GM19240 (cell line): ENCODE results near the gene CACNA1C.
"Not testable (repeated sequence)": the region's sequence is repeated elsewhere in the genome, so short reads cannot be mapped to it uniquely, and the experiment has no call there.

Experiments
- DNase-seq: peaks from one replicate; pipeline ENCODE4 v3.0.0; 2011; ENCODE audit warnings: low spot score; ENCODE audit not compliant: insufficient read length

CACNA1C gene

GRCh38 chr12:2251526-2252209 lies 198.9 kb downstream of the CACNA1C start:
- DNase-seq: no peak

GRCh38 chr12:2255311-2255710 lies 202.5 kb downstream of the CACNA1C start:
- no peak for DNase-seq

- not testable (repeated sequence) for DNase-seq
Measured at GRCh38 chr12:2255731-2256130, 202.9 kb downstream of the CACNA1C start.

GRCh38 chr12:2256453-2256852 lies 203.7 kb downstream of the CACNA1C start:
- DNase-seq: no peak

- DNase-seq: no peak
Measured at GRCh38 chr12:2256915-2257314, 204.1 kb downstream of the CACNA1C start.

GRCh38 chr12:2258025-2258424 lies 205.2 kb downstream of the CACNA1C start:
- DNase-seq: no peak

- DNase-seq: no peak
Measured at GRCh38 chr12:2259369-2259768, 206.6 kb downstream of the CACNA1C start.

- no peak for DNase-seq
Measured at GRCh38 chr12:2260441-2260840, 207.7 kb downstream of the CACNA1C start.

GRCh38 chr12:2261708-2262107 lies 208.9 kb downstream of the CACNA1C start:
- no peak for DNase-seq

- DNase-seq: no peak
Measured at GRCh38 chr12:2262449-2262848, 209.7 kb downstream of the CACNA1C start.

- no peak for DNase-seq
Measured at GRCh38 chr12:2263901-2264300, 211.1 kb downstream of the CACNA1C start.

- no peak for DNase-seq
Measured at GRCh38 chr12:2264651-2265232, 212.0 kb downstream of the CACNA1C start.

GRCh38 chr12:2265461-2266167 lies 212.8 kb downstream of the CACNA1C start:
- no peak for DNase-seq

GRCh38 chr12:2266666-2267620 lies 214.2 kb downstream of the CACNA1C start:
- DNase-seq: no peak

GRCh38 chr12:2267703-2268470 lies 215.1 kb downstream of the CACNA1C start:
- no peak for DNase-seq

- DNase-seq: no peak
Measured at GRCh38 chr12:2268471-2269286, 215.9 kb downstream of the CACNA1C start.

- DNase-seq: no peak
Measured at GRCh38 chr12:2270846-2271245, 218.1 kb downstream of the CACNA1C start.

GRCh38 chr12:2271961-2272360 lies 219.2 kb downstream of the CACNA1C start:
- no peak for DNase-seq

GRCh38 chr12:2273288-2273687 lies 220.5 kb downstream of the CACNA1C start:
- DNase-seq: no peak

GRCh38 chr12:2273751-2274150 lies 221.0 kb downstream of the CACNA1C start:
- no peak for DNase-seq
